GM12878 (cell line): ENCODE results near the gene PARK7. TPM values are rescaled to one million over a fixed set of nuclear protein-coding genes. Genes with fewer than 3 reads are reported as not detected.

ENCODE experiments used
- ATAC-seq: fragments of 200-7000 bp; cut with Tn5 transposase; 3 replicates; pipeline ENCODE4 v1.9.1; 2020; ENCODE audit warnings: mild to moderate bottlenecking, moderate library complexity
- BruUV-seq: library from RNA; stranded (reverse); fragments of 400-500 nt; replicated peaks from 2 replicates; lab custom pipeline; 2021; lab: Mats Ljungman, UMichigan
- CTCF ChIA-PET: fragments of 300-600 bp; sonication (Branson Sonifier 250); formaldehyde crosslinking; extraction: SDS; loops from one replicate; lab custom pipeline; 2021; ENCODE audit warnings: inconsistent platforms; lab: Yijun Ruan, JAX
- POLR2A ChIA-PET: fragments of 350-600 bp; formaldehyde crosslinking; extraction: SDS; loops from one replicate; lab custom pipeline; 2021; ENCODE audit warnings: inconsistent platforms; lab: Charles Lee
- RAD21 ChIA-PET: fragments of 300-600 bp; sonication (Branson Sonifier 250); formaldehyde crosslinking; loops from one replicate; lab custom pipeline; 2023; ENCODE audit warnings: antibody characterized with exemption; ENCODE audit not compliant: unreplicated experiment; lab: Charles Lee
- SMC1A ChIA-PET: fragments of 300-600 bp; sonication (Branson Sonifier 250); formaldehyde crosslinking; loops from one replicate; lab custom pipeline; 2023; ENCODE audit not compliant: unreplicated experiment, uncharacterized antibody; lab: Charles Lee
- DNase-seq: peaks from one replicate; pipeline ENCODE4 v3.0.0-alpha.2; 2011; ENCODE audit warnings: low read depth, low spot score
- FAIRE-seq: peaks from 3 replicates; lab custom pipeline; 2011; peaks lifted over from hg19 to GRCh38; lab: Jason Lieb, UNC
- H2AFZ ChIP-seq: 2 replicates; pipeline ENCODE4 v1.6.0; 2011; ENCODE audit warnings: low read depth, low read length, control low read depth; ENCODE audit not compliant: control insufficient read depth
- H3K27ac ChIP-seq: 2 replicates; pipeline ENCODE4 v1.5.1; 2011; ENCODE audit warnings: control low read depth; ENCODE audit not compliant: control insufficient read depth, insufficient read depth
- H3K27me3 ChIP-seq, 2 experiments: replicated peaks in 1 of 2; 2 replicates each; pipeline versions ENCODE4 v1.6.0 to v1.6.1; 2011; ENCODE audit warnings: low read length in 1 of 2; ENCODE audit not compliant: control insufficient read depth in 2 of 2, insufficient read depth in 2 of 2
- H3K36me3 ChIP-seq, 2 experiments: 2 replicates each; pipeline ENCODE4 v1.5.1; 2011; ENCODE audit warnings: low read length in 1 of 2; ENCODE audit not compliant: control insufficient read depth in 2 of 2, insufficient read depth in 2 of 2
- H3K4me1 ChIP-seq: 2 replicates; pipeline ENCODE4 v1.6.1; 2011; ENCODE audit warnings: mild to moderate bottlenecking, low read length, moderate library complexity, mixed read lengths; ENCODE audit not compliant: control insufficient read depth, insufficient read depth
- H3K4me2 ChIP-seq: 2 replicates; pipeline ENCODE4 v1.6.0; 2011; ENCODE audit warnings: control low read depth; ENCODE audit not compliant: control insufficient read depth, insufficient read depth
- H3K4me3 ChIP-seq: fragments of 200-600 bp; sonication (generic); 2 replicates; pipeline ENCODE4 v1.5.1; 2016
- H3K79me2 ChIP-seq: 2 replicates; pipeline ENCODE4 v1.6.0; 2011; ENCODE audit warnings: low read length; ENCODE audit not compliant: control insufficient read depth, insufficient read depth
- H3K9ac ChIP-seq: 2 replicates; pipeline ENCODE4 v1.8.0; 2011; ENCODE audit warnings: low read length, control low read depth, mixed read lengths; ENCODE audit not compliant: control insufficient read depth, insufficient read depth
- H3K9me3 ChIP-seq: replicated peaks from 3 replicates; pipeline ENCODE4 v1.5.1; 2011; ENCODE audit warnings: mild to moderate bottlenecking, low read length; ENCODE audit not compliant: control insufficient read depth, insufficient read depth
- H4K20me1 ChIP-seq: 2 replicates; pipeline ENCODE4 v1.6.0; 2011; ENCODE audit not compliant: control insufficient read depth, insufficient read depth
- CEBPB ChIP-seq, 2 experiments: fragments of 150-350 bp in 1 of 2; IDR thresholded peaks; 2 replicates each; pipeline ENCODE4 v1.6.1; 2012 to 2014; ENCODE audit warnings: low read depth in 2 of 2, low read length in 2 of 2, borderline replicate concordance in 1 of 2, inconsistent platforms in 1 of 2
- CREB1 ChIP-seq: IDR thresholded peaks from 2 replicates; pipeline ENCODE4 v1.6.1; 2012; ENCODE audit warnings: low read depth, mild to moderate bottlenecking, inconsistent platforms
- FOXK2 ChIP-seq: fragments of 450-650 bp; IDR thresholded peaks from 2 replicates; pipeline ENCODE4 v1.6.1; 2017; ENCODE audit warnings: mild to moderate bottlenecking, moderate library complexity
- MEF2A ChIP-seq: IDR thresholded peaks from 2 replicates; pipeline ENCODE4 v1.6.1; 2011; ENCODE audit warnings: low read depth, mild to moderate bottlenecking, low read length, moderate library complexity; ENCODE audit not compliant: insufficient read depth
- NFXL1 ChIP-seq: fragments of 450-650 bp; IDR thresholded peaks from 2 replicates; pipeline ENCODE4 v1.6.1; 2017; ENCODE audit warnings: antibody characterized with exemption, mild to moderate bottlenecking, borderline replicate concordance
- RAD21 ChIP-seq: IDR thresholded peaks from 2 replicates; pipeline ENCODE4 v1.6.1; 2011; ENCODE audit warnings: mild to moderate bottlenecking, low read depth, low read length, moderate library complexity; ENCODE audit not compliant: insufficient read depth
- SMC3 ChIP-seq: IDR thresholded peaks from 2 replicates; pipeline ENCODE4 v1.6.1; 2011; ENCODE audit warnings: low read length, improper control_type of control experiment, borderline replicate concordance
- TCF3 ChIP-seq: IDR thresholded peaks from 2 replicates; pipeline ENCODE4 v1.6.1; 2012; ENCODE audit warnings: low read depth, mild to moderate bottlenecking, low read length, borderline replicate concordance; ENCODE audit not compliant: insufficient read depth
- YY1 ChIP-seq: IDR thresholded peaks from 2 replicates; pipeline ENCODE4 v1.6.1; 2011; ENCODE audit warnings: low read depth, mild to moderate bottlenecking, low read length
- ZNF24 ChIP-seq: fragments of 450-650 bp; IDR thresholded peaks from 2 replicates; pipeline ENCODE4 v1.6.1; 2017; ENCODE audit warnings: antibody characterized with exemption, mild to moderate bottlenecking
- WGBS: methylation state at CpG from one replicate; pipeline ENCODE4 v1.1.6; 2016; ENCODE audit warnings: low lambda C conversion rate; ENCODE audit not compliant: insufficient replicate concordance, insufficient coverage; ENCODE audit errors: missing lambda C conversion rate; 5-methylcytosine and 5-hydroxymethylcytosine counted together
- in situ Hi-C: fragments of 300-500 bp; cut with MboI; formaldehyde crosslinking; loops from 9 replicates; pipeline ENCODE4 v1.14.3; 2018; ENCODE audit warnings: mixed read lengths
- intact Hi-C: fragments of 100-400 bp; cut with micrococcal nuclease; formaldehyde crosslinking; loops from one replicate; pipeline ENCODE4 v1.14.2; 2022; ENCODE audit not compliant: unreplicated experiment
- polyA plus RNA-seq, 11 experiments: library from polyadenylated mRNA; depleted of rRNA in 4 of 11; unstranded in 6 of 11; stranded (reverse) in 5 of 11; fragments of >200 nt; fragmentation: Nextera tagmentation in 4 of 11; fragmentation: Illumina TruSeq in 1 of 11; extraction: Ambion mirVana in 4 of 11; extraction: Trizol in 1 of 11; gene quantifications; 1 replicate in 1 of 11; 2 replicates in 10 of 11; pipeline versions ENCODE4 v1.2.1 to v1.2.3, GENCODE V29; 2011 to 2016; ENCODE audit warnings: inconsistent platforms in 2 of 11, missing spikeins in 2 of 11, low read depth in 1 of 11
- total RNA-seq, 4 experiments: library from RNA; depleted of rRNA in 3 of 4; stranded (reverse); fragments of >200 nt in 3 of 4; fragmentation: Illumina TruSeq in 1 of 4; extraction: Trizol in 1 of 4; gene quantifications; 2 replicates each; pipeline versions ENCODE4 v1.2.1 to v1.2.3, GENCODE V29; 2013 to 2021
- TF ChIP-seq, protein P1 (sequence below), 3 experiments: IDR thresholded peaks in 2 of 3; conservative IDR thresholded peaks in 1 of 3; 2 replicates each; pipeline ENCODE4 v1.5.1; 2011; ENCODE audit warnings: low read depth in 3 of 3, low read length in 3 of 3, mild to moderate bottlenecking in 3 of 3, control low read depth in 2 of 3, moderate library complexity in 2 of 3, inconsistent platforms in 1 of 3, mixed read lengths in 1 of 3; ENCODE audit not compliant: control insufficient read depth in 2 of 3, insufficient read depth in 1 of 3; ENCODE audit errors: extremely low read depth in 1 of 3
- TF ChIP-seq, protein P2 (sequence below): fragments of 450-650 bp; IDR thresholded peaks from 2 replicates; pipeline ENCODE4 v1.6.1; 2016; ENCODE audit warnings: mild to moderate bottlenecking

Gene PARK7
- total and polyA plus RNA-seq, 10 of the 15 experiments (the other 5 are each of a cell fraction or from before 2014, with no cell fraction given), result 267 to 1,056 (median 495) TPM

DNA sequence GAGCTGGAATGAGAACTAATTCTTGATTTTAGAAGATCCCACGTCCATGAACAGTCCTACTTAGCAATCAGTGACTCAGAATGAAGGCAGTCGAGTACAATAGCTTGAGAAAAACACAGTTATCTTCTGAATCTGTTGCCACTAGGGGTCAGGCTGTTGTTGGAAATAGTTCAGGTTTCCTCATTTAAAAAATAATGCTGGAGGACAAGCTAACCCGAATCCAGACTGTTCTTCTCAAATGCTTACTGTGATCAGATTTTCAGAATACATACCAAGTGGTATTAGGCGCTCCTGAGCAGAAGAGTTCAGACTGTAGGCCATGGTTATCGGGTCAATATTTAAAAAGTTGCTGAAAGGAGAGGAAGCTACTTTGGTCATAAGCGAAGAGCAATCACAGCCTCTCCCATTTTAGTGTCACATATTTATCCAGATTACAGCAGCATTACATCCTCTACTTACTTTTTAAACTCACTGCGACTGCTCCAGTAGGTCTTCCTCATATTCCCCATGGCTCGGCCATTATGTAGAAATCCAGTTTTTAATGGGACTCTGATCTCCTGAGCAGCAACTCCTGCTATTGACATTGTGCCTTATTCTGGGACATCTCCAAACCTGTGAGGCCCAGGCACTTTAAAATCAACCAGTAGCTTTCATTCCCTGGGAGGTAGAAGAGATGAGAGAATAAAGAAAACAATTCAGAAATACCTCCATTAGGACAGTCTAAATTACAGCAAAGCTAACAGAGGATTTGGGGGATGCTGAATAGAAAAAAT, 53.7 kb downstream of the PARK7 start:
- ChIA-PET RAD21 (interaction anchor here (0.6 to 8.1 kb wide), 26 partner anchors 9 to 1572 kb away, joined by 3 to 96 read pairs (median 4); partner anchors contain the start of gene SLC45A1), SMC1A (interaction anchor here (0.6 to 10.0 kb wide), 36 partner anchors 9 to 716 kb away, joined by 3 to 79 read pairs (median 4); no protein-coding TSS in a partner anchor), POLR2A (no interaction called here), CTCF (interaction anchor here (0.6 to 11.7 kb wide), 61 partner anchors 9 to 917 kb away, joined by 3 to 263 read pairs (median 4); no protein-coding TSS in a partner anchor)
- no peaks in the 10 kb centered on the region for H4K20me1 ChIP-seq
- intact Hi-C loops, result loop anchor here (1.0 to 5.0 kb wide), 3 partner anchors 33 to 334 kb away; no protein-coding TSS in a partner anchor
- H3K27me3 ChIP-seq, result no peaks in the 10 kb centered on the region
- ATAC-seq, result peak; percentile 91
- no peaks in the 10 kb centered on the region for H3K9me3 ChIP-seq
- H3K4me2 ChIP-seq, result no peak overlapping the region
- WGBS, result 37% methylated on average over 8 of the region's 8 CpGs
- no peak overlapping the region for H3K4me3 ChIP-seq
- no peaks in the 10 kb centered on the region for H3K4me1 ChIP-seq
- no peaks in the 10 kb centered on the region for H3K79me2 ChIP-seq
- no peak overlapping the region for H2AFZ ChIP-seq
- 0 out of 2 replicates have a peak, but pooled peaks have one; percentile 13 for TF ChIP-seq CREB1
- TF ChIP-seq FOXK2, result no peak
- TF ChIP-seq YY1, result 0 out of 2 replicates have a peak, but pooled peaks have one; percentile 28
- TF ChIP-seq ZNF24, result no peak
- peak; percentile 76 for TF ChIP-seq RAD21
- TF ChIP-seq, protein P1, sequence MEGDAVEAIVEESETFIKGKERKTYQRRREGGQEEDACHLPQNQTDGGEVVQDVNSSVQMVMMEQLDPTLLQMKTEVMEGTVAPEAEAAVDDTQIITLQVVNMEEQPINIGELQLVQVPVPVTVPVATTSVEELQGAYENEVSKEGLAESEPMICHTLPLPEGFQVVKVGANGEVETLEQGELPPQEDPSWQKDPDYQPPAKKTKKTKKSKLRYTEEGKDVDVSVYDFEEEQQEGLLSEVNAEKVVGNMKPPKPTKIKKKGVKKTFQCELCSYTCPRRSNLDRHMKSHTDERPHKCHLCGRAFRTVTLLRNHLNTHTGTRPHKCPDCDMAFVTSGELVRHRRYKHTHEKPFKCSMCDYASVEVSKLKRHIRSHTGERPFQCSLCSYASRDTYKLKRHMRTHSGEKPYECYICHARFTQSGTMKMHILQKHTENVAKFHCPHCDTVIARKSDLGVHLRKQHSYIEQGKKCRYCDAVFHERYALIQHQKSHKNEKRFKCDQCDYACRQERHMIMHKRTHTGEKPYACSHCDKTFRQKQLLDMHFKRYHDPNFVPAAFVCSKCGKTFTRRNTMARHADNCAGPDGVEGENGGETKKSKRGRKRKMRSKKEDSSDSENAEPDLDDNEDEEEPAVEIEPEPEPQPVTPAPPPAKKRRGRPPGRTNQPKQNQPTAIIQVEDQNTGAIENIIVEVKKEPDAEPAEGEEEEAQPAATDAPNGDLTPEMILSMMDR (IDR thresholded peaks at IDR 0.05 in 2 of 3, conservative IDR thresholded peaks at IDR 0.05 in 1 of 3; ENCODE audit: control insufficient read depth in 2 of 3, extremely low read depth in 1 of 3, insufficient read depth in 1 of 3, low read depth in 3 of 3, low read length in 3 of 3), result peak; percentile 58 to 78 (median 64)
- TF ChIP-seq, protein P2, sequence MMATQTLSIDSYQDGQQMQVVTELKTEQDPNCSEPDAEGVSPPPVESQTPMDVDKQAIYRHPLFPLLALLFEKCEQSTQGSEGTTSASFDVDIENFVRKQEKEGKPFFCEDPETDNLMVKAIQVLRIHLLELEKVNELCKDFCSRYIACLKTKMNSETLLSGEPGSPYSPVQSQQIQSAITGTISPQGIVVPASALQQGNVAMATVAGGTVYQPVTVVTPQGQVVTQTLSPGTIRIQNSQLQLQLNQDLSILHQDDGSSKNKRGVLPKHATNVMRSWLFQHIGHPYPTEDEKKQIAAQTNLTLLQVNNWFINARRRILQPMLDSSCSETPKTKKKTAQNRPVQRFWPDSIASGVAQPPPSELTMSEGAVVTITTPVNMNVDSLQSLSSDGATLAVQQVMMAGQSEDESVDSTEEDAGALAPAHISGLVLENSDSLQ, result no peak
- no peak for TF ChIP-seq MEF2A
- TF ChIP-seq TCF3, result no peak
- TF ChIP-seq CEBPB (IDR thresholded peaks at IDR 0.05; ENCODE audit: borderline replicate concordance in 1 of 2, low read depth in 2 of 2, low read length in 2 of 2), result no peak
- TF ChIP-seq NFXL1, result no peak
- TF ChIP-seq SMC3, result peak; percentile 86
- BruUV-seq, result no TSS peak
- peak; percentile 26 for DNase-seq
- peaks cover 0 to 3% of the 10 kb centered on the region in 2 experiments; a peak in 2 of 4 replicates for H3K36me3 ChIP-seq
- no peak overlapping the region for H3K27ac ChIP-seq
- H3K9ac ChIP-seq, result no peak overlapping the region
- in situ Hi-C loops, result loop anchor here (10.0 kb wide), 1 partner anchor 330 kb away; no protein-coding TSS in a partner anchor
- FAIRE-seq, result peak; percentile 80
